ENCODE data around the gene ZNF587. TPM values are rescaled to one million over a fixed set of nuclear protein-coding genes. Genes with fewer than 3 reads are reported as not detected.
"Not testable (repeated sequence)": the region's sequence is repeated elsewhere in the genome, so short reads cannot be mapped to it uniquely, and the experiment has no call there.

Gene ZNF587
- total and polyA plus RNA-seq, 10 of the 15 experiments (the other 5 are each of a cell fraction or from before 2014, with no cell fraction given): 1.9 to 27.8 (median 13.5) TPM

DNA sequence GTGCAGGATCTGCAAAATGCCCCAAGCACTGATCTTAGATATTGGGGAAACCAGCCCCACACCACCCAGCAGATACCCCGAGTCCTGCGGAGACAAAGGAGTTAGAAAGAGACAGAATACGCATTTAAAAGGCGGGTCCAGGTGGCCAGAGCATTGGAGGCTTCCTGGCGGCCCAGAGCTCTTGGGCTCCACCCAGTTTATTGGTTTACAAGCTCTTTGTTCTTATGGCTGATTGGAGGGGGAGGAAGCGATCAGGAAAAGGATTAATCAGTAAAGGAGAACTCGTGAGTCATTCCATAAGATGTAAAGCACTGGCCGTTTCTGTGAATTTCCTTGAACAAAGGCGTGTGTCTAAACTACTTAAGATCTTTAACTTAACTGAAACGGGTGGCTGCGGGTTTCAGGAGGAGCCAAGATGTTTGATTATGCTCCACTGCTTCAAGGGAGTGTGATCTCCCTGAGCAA is 926 bp downstream of the ZNF587 start (continued):
- TF ChIP-seq, protein P1, sequence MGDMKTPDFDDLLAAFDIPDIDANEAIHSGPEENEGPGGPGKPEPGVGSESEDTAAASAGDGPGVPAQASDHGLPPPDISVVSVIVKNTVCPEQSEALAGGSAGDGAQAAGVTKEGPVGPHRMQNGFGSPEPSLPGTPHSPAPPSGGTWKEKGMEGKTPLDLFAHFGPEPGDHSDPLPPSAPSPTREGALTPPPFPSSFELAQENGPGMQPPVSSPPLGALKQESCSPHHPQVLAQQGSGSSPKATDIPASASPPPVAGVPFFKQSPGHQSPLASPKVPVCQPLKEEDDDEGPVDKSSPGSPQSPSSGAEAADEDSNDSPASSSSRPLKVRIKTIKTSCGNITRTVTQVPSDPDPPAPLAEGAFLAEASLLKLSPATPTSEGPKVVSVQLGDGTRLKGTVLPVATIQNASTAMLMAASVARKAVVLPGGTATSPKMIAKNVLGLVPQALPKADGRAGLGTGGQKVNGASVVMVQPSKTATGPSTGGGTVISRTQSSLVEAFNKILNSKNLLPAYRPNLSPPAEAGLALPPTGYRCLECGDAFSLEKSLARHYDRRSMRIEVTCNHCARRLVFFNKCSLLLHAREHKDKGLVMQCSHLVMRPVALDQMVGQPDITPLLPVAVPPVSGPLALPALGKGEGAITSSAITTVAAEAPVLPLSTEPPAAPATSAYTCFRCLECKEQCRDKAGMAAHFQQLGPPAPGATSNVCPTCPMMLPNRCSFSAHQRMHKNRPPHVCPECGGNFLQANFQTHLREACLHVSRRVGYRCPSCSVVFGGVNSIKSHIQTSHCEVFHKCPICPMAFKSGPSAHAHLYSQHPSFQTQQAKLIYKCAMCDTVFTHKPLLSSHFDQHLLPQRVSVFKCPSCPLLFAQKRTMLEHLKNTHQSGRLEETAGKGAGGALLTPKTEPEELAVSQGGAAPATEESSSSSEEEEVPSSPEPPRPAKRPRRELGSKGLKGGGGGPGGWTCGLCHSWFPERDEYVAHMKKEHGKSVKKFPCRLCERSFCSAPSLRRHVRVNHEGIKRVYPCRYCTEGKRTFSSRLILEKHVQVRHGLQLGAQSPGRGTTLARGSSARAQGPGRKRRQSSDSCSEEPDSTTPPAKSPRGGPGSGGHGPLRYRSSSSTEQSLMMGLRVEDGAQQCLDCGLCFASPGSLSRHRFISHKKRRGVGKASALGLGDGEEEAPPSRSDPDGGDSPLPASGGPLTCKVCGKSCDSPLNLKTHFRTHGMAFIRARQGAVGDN (IDR thresholded peaks at IDR 0.05): no peak
- TF ChIP-seq TARDBP (IDR thresholded peaks at IDR 0.05; ENCODE audit: borderline replicate concordance): no peak

DNA sequence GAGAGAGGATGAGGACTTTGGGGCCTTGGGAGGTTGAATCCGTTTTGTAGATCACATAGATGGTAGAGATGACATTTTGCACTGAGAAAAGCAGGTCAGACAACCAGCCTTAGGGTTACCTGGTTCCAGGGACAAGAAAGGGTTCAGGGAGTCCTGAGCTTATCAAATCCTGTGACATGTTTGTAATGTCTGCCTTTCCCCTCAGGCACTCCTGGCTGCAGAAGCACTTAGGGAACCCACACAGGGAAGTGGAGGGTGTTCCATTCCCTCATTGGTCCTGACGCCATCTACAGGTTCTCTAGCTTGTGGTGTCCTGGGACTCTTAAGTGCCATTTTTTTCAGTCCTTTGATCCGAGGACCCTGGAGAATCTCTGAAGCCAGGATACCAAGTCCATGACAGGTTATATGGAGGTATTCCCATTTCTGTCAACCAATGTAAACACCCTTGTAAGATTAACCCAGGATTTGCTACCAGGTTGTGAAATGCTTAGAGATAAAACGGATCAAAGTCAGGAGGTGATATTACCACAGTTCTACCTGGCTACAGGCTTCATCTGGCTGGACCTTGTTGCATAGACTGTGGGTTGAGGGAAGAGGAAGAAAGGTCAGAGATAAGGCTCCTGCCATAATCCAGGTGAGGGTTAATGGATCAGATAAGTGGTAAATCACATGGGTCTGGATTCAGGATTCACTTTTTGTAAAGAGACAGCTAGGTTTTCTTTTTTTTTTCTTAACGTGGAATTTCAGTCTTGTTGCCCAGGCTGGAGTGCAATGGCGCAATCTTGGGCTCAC is 2.3 kb downstream of the ZNF587 start:
- intact Hi-C loops (cut with micrococcal nuclease; ENCODE audit: unreplicated experiment); CTCF ChIA-PET; H3K27me3 ChIP-seq (replicated peaks in 1 of 2; ENCODE audit: control insufficient read depth in 2 of 2, insufficient read depth in 2 of 2, low read length in 1 of 2); H2AFZ ChIP-seq (ENCODE audit: control insufficient read depth, low read depth, low read length); H3K36me3 ChIP-seq (ENCODE audit: control insufficient read depth in 2 of 2, insufficient read depth in 2 of 2, low read length in 1 of 2); H3K9ac ChIP-seq (ENCODE audit: control insufficient read depth, insufficient read depth, low read length); DNase-seq (ENCODE audit: low read depth, low spot score); H3K9me3 ChIP-seq (replicated peaks; ENCODE audit: control insufficient read depth, insufficient read depth, low read length); BruUV-seq (replicated peaks); FAIRE-seq; in situ Hi-C loops (cut with MboI); H3K4me1 ChIP-seq (ENCODE audit: control insufficient read depth, insufficient read depth, low read length); H4K20me1 ChIP-seq (ENCODE audit: control insufficient read depth, insufficient read depth); POLR2A ChIA-PET; RAD21 ChIA-PET (ENCODE audit: unreplicated experiment); ATAC-seq; H3K27ac ChIP-seq (ENCODE audit: control insufficient read depth, insufficient read depth): not testable (repeated sequence)
- peaks cover 24% of the 10 kb centered on the region for H3K79me2 ChIP-seq (ENCODE audit: control insufficient read depth, insufficient read depth, low read length)
- WGBS (ENCODE audit: insufficient coverage, insufficient replicate concordance, low lambda C conversion rate, missing lambda C conversion rate): 98% methylated on average over 5 of the region's 6 CpGs
- SMC1A ChIA-PET (ENCODE audit: uncharacterized antibody, unreplicated experiment): interaction anchor here (1.3 kb wide), 1 partner anchor 56 kb away, joined by 4 read pairs; no protein-coding TSS in a partner anchor
- 0 out of 2 replicates have a peak overlapping the region, but pooled peaks have one; percentile 99 for H3K4me3 ChIP-seq
- H3K4me2 ChIP-seq (ENCODE audit: control insufficient read depth, insufficient read depth): peak overlapping the region; percentile 79; the same call in 1 of the 2 replicates

DNA sequence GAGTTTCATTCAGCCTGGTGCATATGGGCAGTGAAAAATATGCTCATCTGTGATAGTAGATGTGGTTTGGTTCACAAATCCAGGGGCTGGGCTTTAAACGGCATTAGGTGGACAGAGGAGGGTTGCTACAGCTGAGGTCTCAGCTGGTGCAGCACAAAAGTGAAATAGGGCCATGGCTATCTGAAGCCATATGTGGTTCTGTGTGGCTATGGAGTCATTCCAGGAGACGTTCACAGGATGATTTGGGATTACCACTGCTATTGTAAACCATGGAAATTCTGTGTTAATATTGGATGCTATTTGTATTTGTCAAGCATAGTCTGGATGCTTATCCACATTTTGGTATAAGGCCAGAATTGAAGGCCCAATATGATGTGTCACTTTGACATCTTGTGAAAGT is 4.5 kb downstream of the ZNF587 start:
- peaks cover 24% of the 10 kb centered on the region for H3K79me2 ChIP-seq (ENCODE audit: control insufficient read depth, insufficient read depth, low read length)
- H3K4me2 ChIP-seq (ENCODE audit: control insufficient read depth, insufficient read depth); FAIRE-seq; H3K9me3 ChIP-seq (replicated peaks; ENCODE audit: control insufficient read depth, insufficient read depth, low read length); H3K27me3 ChIP-seq (replicated peaks in 1 of 2; ENCODE audit: control insufficient read depth in 2 of 2, insufficient read depth in 2 of 2, low read length in 1 of 2); H2AFZ ChIP-seq (ENCODE audit: control insufficient read depth, low read depth, low read length); in situ Hi-C loops (cut with MboI); RAD21 ChIA-PET (ENCODE audit: unreplicated experiment); DNase-seq (ENCODE audit: low read depth, low spot score); H3K9ac ChIP-seq (ENCODE audit: control insufficient read depth, insufficient read depth, low read length); BruUV-seq (replicated peaks); H3K36me3 ChIP-seq (ENCODE audit: control insufficient read depth in 2 of 2, insufficient read depth in 2 of 2, low read length in 1 of 2); H3K27ac ChIP-seq (ENCODE audit: control insufficient read depth, insufficient read depth); H3K4me3 ChIP-seq; H3K4me1 ChIP-seq (ENCODE audit: control insufficient read depth, insufficient read depth, low read length); SMC1A ChIA-PET (ENCODE audit: uncharacterized antibody, unreplicated experiment); intact Hi-C loops (cut with micrococcal nuclease; ENCODE audit: unreplicated experiment); H4K20me1 ChIP-seq (ENCODE audit: control insufficient read depth, insufficient read depth); ATAC-seq: not testable (repeated sequence)
- POLR2A ChIA-PET: interaction anchor here (0.7 kb wide), 1 partner anchor 54 kb away, joined by 3 read pairs; no protein-coding TSS in a partner anchor
- 100% methylated on average over 2 of the region's 2 CpGs for WGBS (ENCODE audit: insufficient coverage, insufficient replicate concordance, low lambda C conversion rate, missing lambda C conversion rate)
- CTCF ChIA-PET: interaction anchor here (1.1 kb wide), 1 partner anchor 11 kb away, joined by 4 read pairs; no protein-coding TSS in a partner anchor

DNA sequence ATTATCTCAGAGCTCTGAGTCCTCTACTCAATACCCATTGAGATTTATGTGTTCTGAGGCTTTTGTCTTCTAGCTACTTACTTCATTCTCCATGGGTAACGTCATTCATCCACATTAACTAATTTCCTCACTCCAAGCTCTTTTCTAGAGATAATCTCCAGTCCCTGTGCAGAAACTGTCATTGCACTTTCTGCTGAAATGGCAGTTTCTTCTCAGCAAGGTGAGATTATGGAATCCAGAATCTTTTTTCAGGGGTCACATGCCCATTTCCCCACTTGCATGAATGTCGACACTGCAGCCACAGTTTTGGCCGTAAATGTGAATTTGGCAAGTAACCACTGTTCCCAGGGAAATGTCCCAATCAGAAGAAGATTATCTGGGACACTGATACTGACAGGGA is 12.7 kb downstream of the ZNF587 start:
- H3K27me3 ChIP-seq (replicated peaks in 1 of 2; ENCODE audit: control insufficient read depth in 2 of 2, insufficient read depth in 2 of 2, low read length in 1 of 2); RAD21 ChIA-PET (ENCODE audit: unreplicated experiment); DNase-seq (ENCODE audit: low read depth, low spot score); intact Hi-C loops (cut with micrococcal nuclease; ENCODE audit: unreplicated experiment); POLR2A ChIA-PET; H3K4me1 ChIP-seq (ENCODE audit: control insufficient read depth, insufficient read depth, low read length); in situ Hi-C loops (cut with MboI); H3K27ac ChIP-seq (ENCODE audit: control insufficient read depth, insufficient read depth); BruUV-seq (replicated peaks); ATAC-seq; H3K4me2 ChIP-seq (ENCODE audit: control insufficient read depth, insufficient read depth); H3K4me3 ChIP-seq; H3K9ac ChIP-seq (ENCODE audit: control insufficient read depth, insufficient read depth, low read length); H4K20me1 ChIP-seq (ENCODE audit: control insufficient read depth, insufficient read depth); H2AFZ ChIP-seq (ENCODE audit: control insufficient read depth, low read depth, low read length); H3K79me2 ChIP-seq (ENCODE audit: control insufficient read depth, insufficient read depth, low read length); SMC1A ChIA-PET (ENCODE audit: uncharacterized antibody, unreplicated experiment): not testable (repeated sequence)
- Histone ChIP-seq H3K36me3 (ENCODE audit: control insufficient read depth in 2 of 2, insufficient read depth in 2 of 2, low read length in 1 of 2) (peaks cover 7 to 40% of the 10 kb centered on the region in 2 experiments), H3K9me3 (replicated peaks; ENCODE audit: control insufficient read depth, insufficient read depth, low read length) (peaks cover 17% of the 10 kb centered on the region; the same call in 2 of the 3 replicates)
- FAIRE-seq: peak; percentile 57
- CTCF ChIA-PET: interaction anchor here (0.7 kb wide), 1 partner anchor 652 kb away, joined by 3 read pairs; no protein-coding TSS in a partner anchor
- 88% methylated on average over 3 of the region's 3 CpGs for WGBS (ENCODE audit: insufficient coverage, insufficient replicate concordance, low lambda C conversion rate, missing lambda C conversion rate)

Data from GM12878 (cell line).